Measurements from ENCODE around the gene PHKG1.
A peak's percentile ranks its signal among the peaks of the same experiment; 100 is the strongest.
"Not testable (repeated sequence)": the region's sequence is repeated elsewhere in the genome, so short reads cannot be mapped to it uniquely, and the experiment has no call there.

PHKG1 gene

DNA sequence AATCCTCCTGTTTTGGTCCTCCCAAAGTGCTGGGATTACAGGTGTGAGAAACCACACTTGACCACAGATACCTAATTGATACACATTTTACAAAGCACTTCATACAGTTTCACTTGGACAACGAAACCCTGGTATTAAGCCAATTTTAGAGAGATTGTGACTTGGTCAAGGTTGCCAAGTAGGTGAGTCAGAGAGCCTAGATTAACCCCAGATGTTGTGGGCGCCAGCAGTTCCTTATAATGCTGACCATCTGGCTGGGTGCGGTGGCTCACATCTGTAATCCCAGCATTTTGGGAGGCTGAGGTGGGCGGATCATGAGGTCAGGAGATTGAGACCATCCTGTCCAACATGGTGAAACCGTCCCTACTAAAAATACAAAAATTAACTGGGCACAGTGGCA, 4.9 kb upstream of the PHKG1 start:
- DNase-seq (ENCODE audit: low read depth): peak; percentile 99
- TF ChIP-seq, protein P1, sequence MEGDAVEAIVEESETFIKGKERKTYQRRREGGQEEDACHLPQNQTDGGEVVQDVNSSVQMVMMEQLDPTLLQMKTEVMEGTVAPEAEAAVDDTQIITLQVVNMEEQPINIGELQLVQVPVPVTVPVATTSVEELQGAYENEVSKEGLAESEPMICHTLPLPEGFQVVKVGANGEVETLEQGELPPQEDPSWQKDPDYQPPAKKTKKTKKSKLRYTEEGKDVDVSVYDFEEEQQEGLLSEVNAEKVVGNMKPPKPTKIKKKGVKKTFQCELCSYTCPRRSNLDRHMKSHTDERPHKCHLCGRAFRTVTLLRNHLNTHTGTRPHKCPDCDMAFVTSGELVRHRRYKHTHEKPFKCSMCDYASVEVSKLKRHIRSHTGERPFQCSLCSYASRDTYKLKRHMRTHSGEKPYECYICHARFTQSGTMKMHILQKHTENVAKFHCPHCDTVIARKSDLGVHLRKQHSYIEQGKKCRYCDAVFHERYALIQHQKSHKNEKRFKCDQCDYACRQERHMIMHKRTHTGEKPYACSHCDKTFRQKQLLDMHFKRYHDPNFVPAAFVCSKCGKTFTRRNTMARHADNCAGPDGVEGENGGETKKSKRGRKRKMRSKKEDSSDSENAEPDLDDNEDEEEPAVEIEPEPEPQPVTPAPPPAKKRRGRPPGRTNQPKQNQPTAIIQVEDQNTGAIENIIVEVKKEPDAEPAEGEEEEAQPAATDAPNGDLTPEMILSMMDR (conservative IDR thresholded peaks at IDR 0.05; ENCODE audit: control insufficient read depth, insufficient read depth, low read depth, low read length): no peak
- no peak overlapping the region for H3K4me3 ChIP-seq (ENCODE audit: control insufficient read depth, low read depth, low read length)

- not testable (repeated sequence) for DNase-seq (ENCODE audit: low read depth); H3K4me3 ChIP-seq (ENCODE audit: control insufficient read depth, low read depth, low read length)
Measured at GRCh38 chr7:56092388-56092787, 364 bp downstream of the PHKG1 start.

DNA sequence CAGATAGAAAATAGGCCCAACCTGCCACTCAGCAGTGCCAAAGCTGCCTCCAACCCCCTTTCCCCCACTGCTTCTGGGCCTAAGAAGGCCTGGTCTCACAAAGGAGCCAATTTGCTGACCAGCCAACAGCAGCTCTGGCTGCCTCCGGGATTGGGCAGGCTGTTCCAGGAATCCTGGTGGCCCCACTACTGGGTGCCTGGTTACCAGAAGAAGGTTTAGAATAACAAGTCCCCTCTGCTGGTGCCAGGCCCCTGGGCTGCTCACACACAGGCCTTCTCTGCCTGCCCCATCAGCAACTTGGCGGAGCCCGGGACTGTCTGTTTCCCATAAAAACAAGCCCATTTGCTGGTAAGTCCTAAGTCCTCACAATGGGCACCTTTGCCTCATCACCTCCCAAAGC, 1.2 kb downstream of the PHKG1 start:
- no peak overlapping the region for H3K4me3 ChIP-seq (ENCODE audit: control insufficient read depth, low read depth, low read length)
- DNase-seq (ENCODE audit: low read depth): no peak
- TF ChIP-seq, protein P1 (conservative IDR thresholded peaks at IDR 0.05; ENCODE audit: control insufficient read depth, insufficient read depth, low read depth, low read length): no peak

DNA sequence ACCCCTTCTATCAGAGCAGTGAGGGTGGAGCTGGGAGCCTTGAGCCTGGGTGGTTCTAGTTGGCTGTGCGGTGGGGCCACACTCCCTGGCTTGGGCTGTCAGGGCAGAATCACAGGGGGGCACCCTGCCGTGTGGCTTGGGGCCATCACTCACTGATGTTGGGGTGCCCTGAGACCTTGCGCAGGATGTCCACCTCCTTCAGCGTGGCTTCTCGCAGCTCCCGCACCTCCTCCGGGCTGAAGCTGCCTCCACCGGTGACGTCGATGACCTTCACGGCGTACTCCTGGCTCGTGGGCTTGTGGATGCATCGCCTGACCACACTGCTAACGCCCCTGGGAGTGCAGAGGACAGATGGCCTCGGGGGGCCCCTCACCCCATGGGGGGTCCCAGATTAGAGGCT, 5.3 kb downstream of the PHKG1 start:
- TF ChIP-seq, protein P1 (conservative IDR thresholded peaks at IDR 0.05; ENCODE audit: control insufficient read depth, insufficient read depth, low read depth, low read length): no peak
- no peak for DNase-seq (ENCODE audit: low read depth)
- no peak overlapping the region for H3K4me3 ChIP-seq (ENCODE audit: control insufficient read depth, low read depth, low read length)

DNA sequence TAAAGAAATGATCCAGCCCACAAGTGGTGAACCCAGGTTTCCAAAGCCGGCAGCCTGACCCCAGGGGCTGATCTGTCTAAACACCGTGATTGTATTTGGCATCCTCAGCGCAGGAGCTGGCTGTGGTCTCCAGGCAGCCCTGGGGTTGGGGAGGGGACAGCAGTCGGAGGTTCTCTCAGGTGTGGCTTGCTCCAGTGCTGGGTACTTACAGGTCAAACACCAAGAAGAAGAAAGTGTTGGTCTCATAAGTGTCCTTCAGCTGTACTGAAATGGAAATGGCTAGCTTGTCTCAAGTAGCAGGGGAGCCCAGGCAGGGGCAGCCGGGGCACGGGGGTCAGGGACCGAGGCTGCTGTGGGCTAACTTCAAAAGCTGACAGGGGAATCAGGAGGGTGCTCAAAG, 6.0 kb downstream of the PHKG1 start:
- TF ChIP-seq, protein P1 (conservative IDR thresholded peaks at IDR 0.05; ENCODE audit: control insufficient read depth, insufficient read depth, low read depth, low read length): no peak
- H3K4me3 ChIP-seq (ENCODE audit: control insufficient read depth, low read depth, low read length): no peak overlapping the region
- DNase-seq (ENCODE audit: low read depth): no peak

DNA sequence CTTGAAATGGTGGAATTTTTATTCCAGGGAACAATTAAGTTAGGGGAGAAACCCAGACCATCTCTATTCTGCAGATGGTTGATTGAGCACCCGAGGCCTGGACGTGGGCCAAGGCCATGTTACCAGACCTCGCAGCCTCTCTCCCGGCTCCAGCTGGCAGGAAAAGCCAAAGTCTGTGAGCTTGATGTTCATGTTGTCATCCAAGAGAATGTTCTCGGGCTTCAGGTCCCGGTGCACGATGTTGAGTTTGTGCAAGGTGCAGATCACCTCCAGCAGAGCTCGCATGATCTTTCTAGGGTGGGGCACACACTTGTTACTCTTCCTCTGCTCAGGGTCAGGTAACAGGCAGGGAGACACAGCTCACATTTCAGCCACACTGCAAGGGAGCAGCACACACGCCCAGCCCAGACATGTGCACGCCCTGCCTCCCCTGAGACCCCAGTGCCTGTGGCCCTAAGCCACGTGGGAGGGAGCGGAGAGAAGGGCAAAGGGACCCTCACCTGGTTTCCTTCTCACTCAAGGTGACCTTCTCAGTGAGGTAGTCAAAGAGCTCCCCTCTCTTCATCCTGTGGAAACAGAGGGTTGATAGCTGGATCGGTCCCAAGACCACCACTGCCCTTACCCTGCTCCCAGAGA, 9.5 kb downstream of the PHKG1 start:
- no peak overlapping the region for H3K4me3 ChIP-seq (ENCODE audit: control insufficient read depth, low read depth, low read length)
- DNase-seq (ENCODE audit: low read depth): no peak
- TF ChIP-seq, protein P1 (conservative IDR thresholded peaks at IDR 0.05; ENCODE audit: control insufficient read depth, insufficient read depth, low read depth, low read length): no peak

GRCh38 chr7:56081626-56082340, 11.0 kb downstream of the PHKG1 start:
- DNase-seq (ENCODE audit: low read depth): no peak
- no peak overlapping the region for H3K4me3 ChIP-seq (ENCODE audit: control insufficient read depth, low read depth, low read length)
- TF ChIP-seq, protein P1 (conservative IDR thresholded peaks at IDR 0.05; ENCODE audit: control insufficient read depth, insufficient read depth, low read depth, low read length): no peak

- not testable (repeated sequence) for DNase-seq (ENCODE audit: low read depth); H3K4me3 ChIP-seq (ENCODE audit: control insufficient read depth, low read depth, low read length)
Measured at GRCh38 chr7:56080726-56081435, 11.9 kb downstream of the PHKG1 start.
